ENCODE measurements around the gene GPHN. TPM values are rescaled to one million over a fixed set of nuclear protein-coding genes. Genes with fewer than 3 reads are reported as not detected.

The GPHN gene
- polyA plus RNA-seq, 1 donor (not counting 4 experiments of a cell fraction or from before 2014, with no cell fraction given), result 17.6 TPM

DNA sequence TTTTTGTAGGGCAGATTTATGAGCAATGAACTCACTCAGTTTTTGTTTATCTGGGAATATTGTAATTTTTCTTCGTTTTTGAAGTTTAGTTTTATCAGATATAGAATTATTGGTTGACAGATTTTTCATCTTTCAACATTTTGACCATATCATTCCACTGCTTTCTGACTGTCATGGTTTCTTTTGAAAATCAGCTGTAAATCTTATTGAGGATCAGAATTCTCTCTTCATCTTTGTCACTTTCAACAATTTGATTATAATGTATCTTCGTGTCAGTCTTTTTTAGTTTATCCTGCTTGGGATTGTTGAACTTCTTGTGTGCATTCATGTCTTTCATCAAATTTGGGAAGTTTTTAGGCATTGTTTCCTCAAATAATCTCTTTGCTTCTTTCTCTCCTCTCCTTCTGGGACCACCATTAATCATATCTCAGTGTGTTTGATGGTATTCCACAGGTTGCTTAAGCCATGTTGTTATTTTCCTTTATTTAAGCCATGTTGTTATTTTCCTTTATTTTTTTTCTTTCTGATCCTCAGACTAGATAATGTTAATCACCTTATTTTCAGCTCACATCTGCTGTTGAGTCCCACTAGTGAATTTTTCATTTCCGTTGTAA is 451.6 kb downstream of the GPHN start:
- H3K4me3 ChIP-seq (ENCODE audit: control insufficient read depth in 2 of 3, extremely low read depth in 1 of 3, insufficient read depth in 2 of 3, low read depth in 1 of 3, low read length in 3 of 3), result no peak overlapping the region
- no peak overlapping the region for H3K27ac ChIP-seq (ENCODE audit: control insufficient read depth, insufficient read depth, low read length)
- DNase-seq (ENCODE audit: low read depth, low spot score) (no peak), FAIRE-seq (no peak)
- no peaks in the 10 kb centered on the region for H3K27me3 ChIP-seq (ENCODE audit: control insufficient read depth, extremely low read depth, insufficient read depth, low read length)
- H3K79me2 ChIP-seq (ENCODE audit: control insufficient read depth, insufficient read depth, low read length), result no peaks in the 10 kb centered on the region
- TF ChIP-seq EZH2 (IDR thresholded peaks at IDR 0.05; ENCODE audit: low read length), result no peak
- TF ChIP-seq, protein P1, sequence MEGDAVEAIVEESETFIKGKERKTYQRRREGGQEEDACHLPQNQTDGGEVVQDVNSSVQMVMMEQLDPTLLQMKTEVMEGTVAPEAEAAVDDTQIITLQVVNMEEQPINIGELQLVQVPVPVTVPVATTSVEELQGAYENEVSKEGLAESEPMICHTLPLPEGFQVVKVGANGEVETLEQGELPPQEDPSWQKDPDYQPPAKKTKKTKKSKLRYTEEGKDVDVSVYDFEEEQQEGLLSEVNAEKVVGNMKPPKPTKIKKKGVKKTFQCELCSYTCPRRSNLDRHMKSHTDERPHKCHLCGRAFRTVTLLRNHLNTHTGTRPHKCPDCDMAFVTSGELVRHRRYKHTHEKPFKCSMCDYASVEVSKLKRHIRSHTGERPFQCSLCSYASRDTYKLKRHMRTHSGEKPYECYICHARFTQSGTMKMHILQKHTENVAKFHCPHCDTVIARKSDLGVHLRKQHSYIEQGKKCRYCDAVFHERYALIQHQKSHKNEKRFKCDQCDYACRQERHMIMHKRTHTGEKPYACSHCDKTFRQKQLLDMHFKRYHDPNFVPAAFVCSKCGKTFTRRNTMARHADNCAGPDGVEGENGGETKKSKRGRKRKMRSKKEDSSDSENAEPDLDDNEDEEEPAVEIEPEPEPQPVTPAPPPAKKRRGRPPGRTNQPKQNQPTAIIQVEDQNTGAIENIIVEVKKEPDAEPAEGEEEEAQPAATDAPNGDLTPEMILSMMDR (optimal IDR thresholded peaks at IDR 0.05 in 1 of 3, IDR thresholded peaks at IDR 0.05 in 1 of 3, conservative IDR thresholded peaks at IDR 0.05 in 1 of 3; ENCODE audit: extremely low read depth in 1 of 3, insufficient read depth in 2 of 3, low read length in 3 of 3), result no peak
- no peak overlapping the region for H2AFZ ChIP-seq (ENCODE audit: control insufficient read depth, low read length)
- H3K9ac ChIP-seq (ENCODE audit: control insufficient read depth, extremely low read depth, insufficient read depth, low read length), result no peak overlapping the region
- H3K4me1 ChIP-seq (ENCODE audit: control insufficient read depth, extremely low read depth, insufficient read depth, low read length), result no peaks in the 10 kb centered on the region
- H3K4me2 ChIP-seq (ENCODE audit: control insufficient read depth, extremely low read depth, insufficient read depth, low read depth, low read length), result no peak overlapping the region
- H3K9me3 ChIP-seq (ENCODE audit: control insufficient read depth, low read depth, low read length), result no peaks in the 10 kb centered on the region
- dilution Hi-C loops (cut with MboI; ENCODE audit: extremely low pct_ligation_motif_present, low sequenced_read_pairs), result no loop called here
- H4K20me1 ChIP-seq (ENCODE audit: control insufficient read depth, extremely low read depth, insufficient read depth, low read length), result no peaks in the 10 kb centered on the region
- H3K9me1 ChIP-seq (ENCODE audit: control insufficient read depth, extremely low read depth, insufficient read depth, low read length), result no peaks in the 10 kb centered on the region
- no peaks in the 10 kb centered on the region for H3K36me3 ChIP-seq (ENCODE audit: control insufficient read depth in 2 of 2, extremely low read depth in 1 of 2, insufficient read depth in 2 of 2, low read length in 2 of 2)

DNA sequence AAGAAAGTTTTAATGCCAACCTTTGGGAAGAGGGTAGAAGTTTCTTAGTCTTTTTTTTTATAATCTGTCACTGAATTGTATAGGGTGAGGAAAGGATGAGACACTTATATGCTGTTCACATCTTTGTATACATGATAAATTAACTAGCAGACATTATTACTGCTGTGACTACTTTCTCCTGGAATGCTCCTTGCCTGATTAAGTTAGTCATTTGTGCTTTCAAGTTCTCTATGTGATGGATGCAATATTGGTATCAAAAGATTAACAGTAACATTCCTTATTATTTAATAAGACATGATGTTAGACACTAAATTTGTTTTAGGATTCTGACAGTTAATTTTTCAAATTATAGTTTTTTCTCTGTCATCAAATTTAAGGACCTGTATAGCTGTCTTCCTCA is 457.9 kb downstream of the GPHN start:
- no peaks in the 10 kb centered on the region for H3K79me2 ChIP-seq (ENCODE audit: control insufficient read depth, insufficient read depth, low read length)
- H3K4me2 ChIP-seq (ENCODE audit: control insufficient read depth, extremely low read depth, insufficient read depth, low read depth, low read length), result no peak overlapping the region
- H3K4me1 ChIP-seq (ENCODE audit: control insufficient read depth, extremely low read depth, insufficient read depth, low read length), result no peaks in the 10 kb centered on the region
- dilution Hi-C loops (cut with MboI; ENCODE audit: extremely low pct_ligation_motif_present, low sequenced_read_pairs), result no loop called here
- H3K9ac ChIP-seq (ENCODE audit: control insufficient read depth, extremely low read depth, insufficient read depth, low read length), result no peak overlapping the region
- no peak overlapping the region for H3K4me3 ChIP-seq (ENCODE audit: control insufficient read depth in 2 of 3, extremely low read depth in 1 of 3, insufficient read depth in 2 of 3, low read depth in 1 of 3, low read length in 3 of 3)
- no peak overlapping the region for H2AFZ ChIP-seq (ENCODE audit: control insufficient read depth, low read length)
- H4K20me1 ChIP-seq (ENCODE audit: control insufficient read depth, extremely low read depth, insufficient read depth, low read length), result no peaks in the 10 kb centered on the region
- TF ChIP-seq EZH2 (IDR thresholded peaks at IDR 0.05; ENCODE audit: low read length), result no peak
- TF ChIP-seq, protein P1 (optimal IDR thresholded peaks at IDR 0.05 in 1 of 3, IDR thresholded peaks at IDR 0.05 in 1 of 3, conservative IDR thresholded peaks at IDR 0.05 in 1 of 3; ENCODE audit: extremely low read depth in 1 of 3, insufficient read depth in 2 of 3, low read length in 3 of 3), result no peak
- H3K9me3 ChIP-seq (ENCODE audit: control insufficient read depth, low read depth, low read length), result no peaks in the 10 kb centered on the region
- FAIRE-seq (no peak), DNase-seq (ENCODE audit: low read depth, low spot score) (no peak)
- H3K27ac ChIP-seq (ENCODE audit: control insufficient read depth, insufficient read depth, low read length), result no peak overlapping the region
- no peaks in the 10 kb centered on the region for H3K9me1 ChIP-seq (ENCODE audit: control insufficient read depth, extremely low read depth, insufficient read depth, low read length)
- no peaks in the 10 kb centered on the region for H3K27me3 ChIP-seq (ENCODE audit: control insufficient read depth, extremely low read depth, insufficient read depth, low read length)
- H3K36me3 ChIP-seq (ENCODE audit: control insufficient read depth in 2 of 2, extremely low read depth in 1 of 2, insufficient read depth in 2 of 2, low read length in 2 of 2), result no peaks in the 10 kb centered on the region
